Smooth muscle cell (in vitro differentiated cells): ENCODE measurements around the gene TRIM33. TPM values are rescaled to one million over a fixed set of nuclear protein-coding genes. Genes with fewer than 3 reads are reported as not detected.

Source experiments
- DNase-seq: peaks from one replicate; lab custom pipeline; 2025; ENCODE audit not compliant: unreplicated experiment; lab: John Stamatoyannopoulos, UW
- H2AFZ ChIP-seq: fragments of 200-600 bp; sonication (generic); 2 replicates; pipeline ENCODE4 v1.6.0; 2016; ENCODE audit warnings: antibody characterized with exemption, low read depth, mild to moderate bottlenecking
- H3F3A ChIP-seq: fragments of 200-600 bp; sonication (generic); 2 replicates; pipeline ENCODE4 v1.6.0; 2017; ENCODE audit warnings: antibody characterized with exemption, low read depth
- H3K27ac ChIP-seq: fragments of 200-600 bp; sonication (generic); 2 replicates; pipeline ENCODE4 v1.5.1; 2016; ENCODE audit warnings: low read depth, mild to moderate bottlenecking
- H3K27me3 ChIP-seq: fragments of 200-600 bp; sonication (generic); 2 replicates; pipeline ENCODE4 v1.6.1; 2016; ENCODE audit warnings: low read depth, mild to moderate bottlenecking
- H3K36me3 ChIP-seq: fragments of 200-600 bp; sonication (generic); 2 replicates; pipeline ENCODE4 v1.5.1; 2016; ENCODE audit warnings: low read depth
- H3K4me1 ChIP-seq: fragments of 200-600 bp; sonication (generic); 2 replicates; pipeline ENCODE4 v1.5.1; 2016; ENCODE audit warnings: low read depth
- H3K4me2 ChIP-seq: fragments of 200-600 bp; sonication (generic); 2 replicates; pipeline ENCODE4 v1.6.0; 2016; ENCODE audit warnings: mild to moderate bottlenecking
- H3K4me3 ChIP-seq: fragments of 200-600 bp; sonication (generic); 2 replicates; pipeline ENCODE4 v1.5.1; 2016; ENCODE audit warnings: mild to moderate bottlenecking
- H3K79me2 ChIP-seq: fragments of 200-600 bp; sonication (generic); 2 replicates; pipeline ENCODE4 v1.6.0; 2016; ENCODE audit warnings: low read depth, mild to moderate bottlenecking
- H3K9ac ChIP-seq: fragments of 200-600 bp; sonication (generic); 2 replicates; pipeline ENCODE4 v1.6.0; 2016; ENCODE audit warnings: low read depth
- H3K9me3 ChIP-seq: fragments of 200-600 bp; sonication (generic); replicated peaks from 2 replicates; pipeline ENCODE4 v1.5.1; 2016; ENCODE audit warnings: low read depth
- H4K20me1 ChIP-seq: fragments of 200-600 bp; sonication (generic); 2 replicates; pipeline ENCODE4 v1.6.0; 2016; ENCODE audit warnings: low read depth
- WGBS: methylation state at CpG from one replicate; pipeline ENCODE4 v1.1.7; 2016; ENCODE audit warnings: low lambda C conversion rate; 5-methylcytosine and 5-hydroxymethylcytosine counted together
- polyA plus RNA-seq: library from polyadenylated mRNA; unstranded; fragments of >200 nt; fragmentation: Nextera tagmentation; extraction: Ambion mirVana; gene quantifications from 2 replicates; pipeline ENCODE4 v1.2.1, GENCODE V29; 2016
- total RNA-seq: library from RNA; depleted of rRNA; stranded (reverse); fragments of >200 nt; gene quantifications from 2 replicates; pipeline ENCODE4 v1.2.3, GENCODE V29; 2014
- TF ChIP-seq, protein P1 (sequence below): fragments of 200-600 bp; sonication (generic); IDR thresholded peaks from 2 replicates; pipeline ENCODE4 v1.5.1; 2017; ENCODE audit warnings: borderline replicate concordance, mild to moderate bottlenecking, antibody characterized with exemption; ENCODE audit not compliant: insufficient read depth, poor library complexity, severe bottlenecking

TRIM33 gene
- total and polyA plus RNA-seq, 2 experiments from 2014 or later, result 12.0 to 30.5 TPM

DNA sequence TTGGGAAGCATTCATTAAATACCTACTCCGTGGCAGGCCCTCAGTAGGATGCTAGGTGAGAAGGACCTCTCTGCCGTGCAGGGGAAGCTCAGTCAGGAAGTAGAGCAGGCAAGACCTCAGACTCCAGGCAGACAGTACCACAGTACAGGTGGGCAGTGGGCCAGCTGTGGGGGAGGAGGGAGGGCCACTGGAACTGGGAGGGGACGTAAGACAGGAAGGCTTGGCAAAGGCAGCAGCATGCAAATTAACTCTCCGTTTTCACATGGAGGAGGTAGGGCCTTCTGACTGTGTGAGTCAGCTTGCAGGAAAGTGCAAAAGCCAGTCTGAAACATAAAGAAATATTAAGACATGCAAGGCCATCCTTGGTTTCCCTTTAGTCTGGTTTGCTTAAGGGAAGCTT is 157.7 kb downstream of the TRIM33 start:
- Histone ChIP-seq H2AFZ (peak overlapping the region; percentile 58), H3K27me3 (no peaks in the 10 kb centered on the region), H3K4me3 (no peak overlapping the region), H4K20me1 (no peaks in the 10 kb centered on the region), H3K9me3 (no peaks in the 10 kb centered on the region), H3K36me3 (no peaks in the 10 kb centered on the region), H3K27ac (no peak overlapping the region), H3F3A (no peaks in the 10 kb centered on the region), H3K4me2 (no peak overlapping the region), H3K9ac (no peak overlapping the region), H3K4me1 (no peaks in the 10 kb centered on the region), H3K79me2 (no peaks in the 10 kb centered on the region)
- WGBS, result 47% methylated on average over 4 of the region's 4 CpGs
- TF ChIP-seq, protein P1, sequence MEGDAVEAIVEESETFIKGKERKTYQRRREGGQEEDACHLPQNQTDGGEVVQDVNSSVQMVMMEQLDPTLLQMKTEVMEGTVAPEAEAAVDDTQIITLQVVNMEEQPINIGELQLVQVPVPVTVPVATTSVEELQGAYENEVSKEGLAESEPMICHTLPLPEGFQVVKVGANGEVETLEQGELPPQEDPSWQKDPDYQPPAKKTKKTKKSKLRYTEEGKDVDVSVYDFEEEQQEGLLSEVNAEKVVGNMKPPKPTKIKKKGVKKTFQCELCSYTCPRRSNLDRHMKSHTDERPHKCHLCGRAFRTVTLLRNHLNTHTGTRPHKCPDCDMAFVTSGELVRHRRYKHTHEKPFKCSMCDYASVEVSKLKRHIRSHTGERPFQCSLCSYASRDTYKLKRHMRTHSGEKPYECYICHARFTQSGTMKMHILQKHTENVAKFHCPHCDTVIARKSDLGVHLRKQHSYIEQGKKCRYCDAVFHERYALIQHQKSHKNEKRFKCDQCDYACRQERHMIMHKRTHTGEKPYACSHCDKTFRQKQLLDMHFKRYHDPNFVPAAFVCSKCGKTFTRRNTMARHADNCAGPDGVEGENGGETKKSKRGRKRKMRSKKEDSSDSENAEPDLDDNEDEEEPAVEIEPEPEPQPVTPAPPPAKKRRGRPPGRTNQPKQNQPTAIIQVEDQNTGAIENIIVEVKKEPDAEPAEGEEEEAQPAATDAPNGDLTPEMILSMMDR, result no peak
- no peak for DNase-seq

DNA sequence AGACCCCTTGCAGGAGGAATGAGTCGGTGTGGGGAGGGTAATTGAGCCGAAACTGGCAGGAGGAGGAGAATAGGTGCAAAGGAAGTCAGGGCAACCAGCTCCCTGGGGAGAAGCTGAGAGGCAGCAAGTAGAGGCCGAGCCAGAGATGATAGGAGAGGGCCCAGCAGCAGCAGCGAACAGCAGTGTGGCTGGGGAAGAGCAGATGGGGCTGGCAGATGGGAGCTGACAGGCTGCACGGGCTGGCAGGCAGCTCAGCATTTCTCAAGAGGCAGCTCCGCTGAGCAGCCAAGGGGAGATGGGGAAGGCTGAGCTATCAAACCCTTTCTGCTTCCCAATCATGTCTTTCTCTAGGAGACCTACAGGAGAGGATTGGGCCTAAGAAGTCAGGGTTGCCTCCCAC is 158.2 kb downstream of the TRIM33 start:
- 82% methylated on average over 6 of the region's 6 CpGs for WGBS
- no peak overlapping the region for H2AFZ ChIP-seq

DNA sequence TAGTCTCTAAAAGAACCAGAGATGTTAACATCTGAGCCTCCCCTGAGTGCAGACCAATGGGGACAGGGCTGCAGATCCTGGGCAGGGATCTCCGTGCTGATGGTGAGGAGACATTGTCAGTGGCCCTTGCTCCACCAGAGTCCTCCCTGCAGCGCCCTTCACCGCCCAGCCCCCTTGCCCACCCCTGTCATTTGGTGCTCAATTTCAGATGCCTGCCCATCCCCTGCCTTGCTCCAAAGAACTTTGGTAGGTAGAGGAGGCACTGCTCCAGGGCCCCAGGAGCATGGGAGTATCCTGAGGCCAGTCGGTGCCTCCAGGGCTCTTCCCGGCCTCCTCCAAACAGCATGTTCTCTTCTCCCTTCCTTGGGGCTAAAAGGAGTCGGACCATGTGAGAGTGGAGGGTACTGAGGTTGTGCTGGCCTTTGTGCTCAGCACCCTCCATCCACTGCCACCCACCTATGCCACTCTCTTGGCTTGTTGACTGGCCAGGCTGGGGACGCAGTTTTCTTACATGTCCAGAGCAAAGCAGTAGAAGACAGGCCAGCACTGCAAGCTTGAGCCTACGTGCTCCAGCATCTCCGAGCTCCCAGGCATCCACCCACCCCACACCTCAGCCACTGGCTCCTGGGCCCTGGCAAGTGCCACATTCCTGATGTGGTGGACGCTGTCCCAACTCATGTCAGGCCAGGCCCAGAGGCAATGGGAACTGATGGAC is 160.1 kb downstream of the TRIM33 start:
- WGBS, result 92% methylated on average over 10 of the region's 10 CpGs
- no peak overlapping the region for H3K4me2 ChIP-seq
- no peak overlapping the region for H3K4me3 ChIP-seq
- H2AFZ ChIP-seq, result no peak overlapping the region
- no peak overlapping the region for H3K27ac ChIP-seq
- no peaks in the 10 kb centered on the region for H3K9me3 ChIP-seq
- TF ChIP-seq, protein P1, result no peak
- no peaks in the 10 kb centered on the region for H3K36me3 ChIP-seq
- no peak for DNase-seq
- no peak overlapping the region for H3K9ac ChIP-seq
- no peaks in the 10 kb centered on the region for H3K4me1 ChIP-seq
- H3K79me2 ChIP-seq, result no peaks in the 10 kb centered on the region
- H4K20me1 ChIP-seq, result no peaks in the 10 kb centered on the region
- H3F3A ChIP-seq, result no peaks in the 10 kb centered on the region
- H3K27me3 ChIP-seq, result no peaks in the 10 kb centered on the region

More for the DNA sequence above, 158.2 kb downstream of the TRIM33 start:
- Histone ChIP-seq H3K4me1 (no peaks in the 10 kb centered on the region), H3K4me3 (no peak overlapping the region), H3K4me2 (no peak overlapping the region), H4K20me1 (no peaks in the 10 kb centered on the region), H3K9me3 (no peaks in the 10 kb centered on the region), H3K79me2 (no peaks in the 10 kb centered on the region), H3K36me3 (no peaks in the 10 kb centered on the region), H3F3A (no peaks in the 10 kb centered on the region), H3K27me3 (no peaks in the 10 kb centered on the region), H3K27ac (no peak overlapping the region), H3K9ac (no peak overlapping the region)
- no peak for DNase-seq
- TF ChIP-seq, protein P1, result no peak
